Fibroblast of lung (primary cell): Measurements from ENCODE around the gene MGAT5. TPM values are rescaled to one million over a fixed set of nuclear protein-coding genes. Genes with fewer than 3 reads are reported as not detected.

Experiments used
- DNase-seq, 2 donors: peaks; one replicate each; pipeline versions ENCODE4 v3.0.0 to v3.0.0-alpha.2; 2010; ENCODE audit warnings: low read depth in 2 of 2
- H2AFZ ChIP-seq: 2 replicates; pipeline ENCODE4 v1.5.1; 2012; ENCODE audit warnings: low read length, control low read depth, inconsistent platforms
- H3K27ac ChIP-seq: 2 replicates; pipeline ENCODE4 v1.5.1; 2011; ENCODE audit warnings: low read length, control low read depth; ENCODE audit not compliant: insufficient read depth
- H3K27me3 ChIP-seq: 2 replicates; pipeline ENCODE4 v1.5.1; 2011; ENCODE audit warnings: mild to moderate bottlenecking, low read length; ENCODE audit not compliant: control insufficient read depth, insufficient read depth
- H3K36me3 ChIP-seq: 2 replicates; pipeline ENCODE4 v1.5.1; 2011; ENCODE audit warnings: low read length; ENCODE audit not compliant: control insufficient read depth, insufficient read depth
- H3K4me1 ChIP-seq: 2 replicates; pipeline ENCODE4 v1.5.1; 2011; ENCODE audit warnings: low read length; ENCODE audit not compliant: control insufficient read depth, insufficient read depth; ENCODE audit errors: extremely low read depth
- H3K4me2 ChIP-seq: 2 replicates; pipeline ENCODE4 v1.5.1; 2011; ENCODE audit warnings: low read length, control low read depth; ENCODE audit not compliant: insufficient read depth; ENCODE audit errors: extremely low read depth
- H3K4me3 ChIP-seq, 4 experiments: fragments of 200-600 bp in 1 of 4; sonication (generic) in 1 of 4; replicated peaks in 1 of 4; 2 replicates each; pipeline ENCODE4 v1.5.1; 2011 to 2016; ENCODE audit warnings: low read length in 4 of 4, low read depth in 3 of 4, mild to moderate bottlenecking in 3 of 4, control low read depth in 2 of 4, inconsistent platforms in 1 of 4, mixed read lengths in 1 of 4; ENCODE audit not compliant: insufficient read depth in 1 of 4; ENCODE audit errors: control extremely low read depth in 1 of 4
- H3K79me2 ChIP-seq: 2 replicates; pipeline ENCODE4 v1.5.1; 2012; ENCODE audit warnings: mild to moderate bottlenecking, low read length, inconsistent platforms; ENCODE audit not compliant: control insufficient read depth, insufficient read depth
- H3K9ac ChIP-seq: 2 replicates; pipeline ENCODE4 v1.5.1; 2011; ENCODE audit warnings: mild to moderate bottlenecking, low read length, control low read depth; ENCODE audit not compliant: insufficient read depth
- H3K9me3 ChIP-seq: 2 replicates; pipeline ENCODE4 v1.5.1; 2012; ENCODE audit warnings: low read depth, low read length; ENCODE audit not compliant: control insufficient read depth, insufficient read depth
- H4K20me1 ChIP-seq: 2 replicates; pipeline ENCODE4 v1.5.1; 2011; ENCODE audit warnings: low read length; ENCODE audit not compliant: control insufficient read depth, insufficient read depth; ENCODE audit errors: extremely low read depth
- EZH2 ChIP-seq: IDR thresholded peaks from 2 replicates; pipeline ENCODE4 v1.5.1; 2012; ENCODE audit warnings: low read length, control low read depth, mild to moderate bottlenecking; ENCODE audit errors: missing control alignments
- polyA plus RNA-seq, 2 donors: library from polyadenylated mRNA; depleted of rRNA in 1 of 2; stranded (reverse) in 1 of 2; unstranded in 1 of 2; fragments of >200 nt; gene quantifications; 2 replicates each; pipeline ENCODE4 v1.2.1, GENCODE V29; 2011 to 2012; ENCODE audit warnings: missing spikeins in 1 of 2
- total RNA-seq: library from RNA; depleted of rRNA; stranded (reverse); fragments of >200 nt; gene quantifications from 2 replicates; pipeline ENCODE4 v1.2.1, GENCODE V29; 2014
- TF ChIP-seq, protein P1 (sequence below), 2 donors: IDR thresholded peaks in 1 of 2; conservative IDR thresholded peaks in 1 of 2; 1 replicate in 1 of 2; 2 replicates in 1 of 2; pipeline ENCODE4 v1.5.1; 2011 to 2012; ENCODE audit warnings: low read length in 2 of 2, control low read depth in 1 of 2, inconsistent platforms in 1 of 2, low read depth in 1 of 2, mild to moderate bottlenecking in 1 of 2

MGAT5 gene
- total and polyA plus RNA-seq, 2 donors (not counting 1 experiment from before 2014, with no cell fraction given), result 270 to 301 TPM

DNA sequence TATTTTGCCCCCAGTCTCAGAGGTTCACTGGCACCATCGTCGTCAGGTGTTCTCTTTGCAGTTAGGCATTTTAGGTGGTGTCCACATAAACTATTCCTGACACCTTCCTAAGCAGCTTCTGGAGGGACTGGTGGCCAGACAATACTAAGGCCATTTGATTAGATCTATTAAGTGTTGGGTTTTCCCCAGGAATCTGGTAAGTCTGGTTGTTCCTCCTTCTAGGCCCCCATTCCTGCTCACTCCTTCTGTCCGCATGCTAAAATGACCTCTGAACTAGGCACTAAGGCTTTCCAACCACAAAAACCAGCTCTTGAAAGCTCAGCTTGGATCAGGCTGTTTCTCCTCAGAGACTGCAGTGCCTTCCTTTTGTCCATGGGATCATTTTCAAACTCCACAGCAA lies 100.7 kb downstream of the MGAT5 start:
- no peaks in the 10 kb centered on the region for H3K79me2 ChIP-seq
- no peaks in the 10 kb centered on the region for H4K20me1 ChIP-seq
- H3K36me3 ChIP-seq, result no peaks in the 10 kb centered on the region
- H3K9ac ChIP-seq, result no peak overlapping the region
- no peaks in the 10 kb centered on the region for H3K27me3 ChIP-seq
- H3K9me3 ChIP-seq, result no peaks in the 10 kb centered on the region
- H3K4me1 ChIP-seq, result no peaks in the 10 kb centered on the region
- H3K4me2 ChIP-seq, result no peak overlapping the region
- DNase-seq, result no peak
- H3K27ac ChIP-seq, result no peak overlapping the region
- H2AFZ ChIP-seq, result no peak overlapping the region
- no peak overlapping the region for H3K4me3 ChIP-seq
- TF ChIP-seq, protein P1, sequence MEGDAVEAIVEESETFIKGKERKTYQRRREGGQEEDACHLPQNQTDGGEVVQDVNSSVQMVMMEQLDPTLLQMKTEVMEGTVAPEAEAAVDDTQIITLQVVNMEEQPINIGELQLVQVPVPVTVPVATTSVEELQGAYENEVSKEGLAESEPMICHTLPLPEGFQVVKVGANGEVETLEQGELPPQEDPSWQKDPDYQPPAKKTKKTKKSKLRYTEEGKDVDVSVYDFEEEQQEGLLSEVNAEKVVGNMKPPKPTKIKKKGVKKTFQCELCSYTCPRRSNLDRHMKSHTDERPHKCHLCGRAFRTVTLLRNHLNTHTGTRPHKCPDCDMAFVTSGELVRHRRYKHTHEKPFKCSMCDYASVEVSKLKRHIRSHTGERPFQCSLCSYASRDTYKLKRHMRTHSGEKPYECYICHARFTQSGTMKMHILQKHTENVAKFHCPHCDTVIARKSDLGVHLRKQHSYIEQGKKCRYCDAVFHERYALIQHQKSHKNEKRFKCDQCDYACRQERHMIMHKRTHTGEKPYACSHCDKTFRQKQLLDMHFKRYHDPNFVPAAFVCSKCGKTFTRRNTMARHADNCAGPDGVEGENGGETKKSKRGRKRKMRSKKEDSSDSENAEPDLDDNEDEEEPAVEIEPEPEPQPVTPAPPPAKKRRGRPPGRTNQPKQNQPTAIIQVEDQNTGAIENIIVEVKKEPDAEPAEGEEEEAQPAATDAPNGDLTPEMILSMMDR (conservative IDR thresholded peaks at IDR 0.05 in 1 of 2, IDR thresholded peaks at IDR 0.05 in 1 of 2; ENCODE audit: low read depth in 1 of 2, low read length in 2 of 2), result no peak
- TF ChIP-seq EZH2, result no peak

- Histone ChIP-seq H3K4me1 (peaks cover 3% of the 10 kb centered on the region), H3K36me3 (peaks cover 2% of the 10 kb centered on the region), H2AFZ (no peak overlapping the region), H3K9me3 (no peaks in the 10 kb centered on the region), H3K4me3 (no peak overlapping the region), H3K4me2 (no peak overlapping the region), H3K27me3 (no peaks in the 10 kb centered on the region), H3K79me2 (no peaks in the 10 kb centered on the region), H4K20me1 (no peaks in the 10 kb centered on the region), H3K27ac (no peak overlapping the region), H3K9ac (no peak overlapping the region)
- no peak for DNase-seq
- TF ChIP-seq EZH2, result no peak
- TF ChIP-seq, protein P1 (conservative IDR thresholded peaks at IDR 0.05 in 1 of 2, IDR thresholded peaks at IDR 0.05 in 1 of 2; ENCODE audit: low read depth in 1 of 2, low read length in 2 of 2), result no peak
Measured at GRCh38 chr2:134357814-134358213, 103.9 kb downstream of the MGAT5 start.

- H3K9me3 ChIP-seq, result no peaks in the 10 kb centered on the region
- H3K9ac ChIP-seq, result no peak overlapping the region
- H3K4me3 ChIP-seq, result no peak overlapping the region
- peak in 1 of 2 donors; percentile 35 for DNase-seq
- H3K27ac ChIP-seq, result no peak overlapping the region
- no peaks in the 10 kb centered on the region for H3K27me3 ChIP-seq
- H2AFZ ChIP-seq, result no peak overlapping the region
- no peaks in the 10 kb centered on the region for H4K20me1 ChIP-seq
- H3K4me2 ChIP-seq, result no peak overlapping the region
- peaks cover 2% of the 10 kb centered on the region for H3K36me3 ChIP-seq
- no peaks in the 10 kb centered on the region for H3K79me2 ChIP-seq
- H3K4me1 ChIP-seq, result peaks cover 3% of the 10 kb centered on the region
- TF ChIP-seq, protein P1 (conservative IDR thresholded peaks at IDR 0.05 in 1 of 2, IDR thresholded peaks at IDR 0.05 in 1 of 2; ENCODE audit: low read depth in 1 of 2, low read length in 2 of 2), result no peak
- no peak for TF ChIP-seq EZH2
Measured at GRCh38 chr2:134359367-134360081, 105.7 kb downstream of the MGAT5 start.
